GM12891 (cell line): Measurements from ENCODE around the gene GRB2.

Experiments used
- PAX5 ChIP-seq: IDR thresholded peaks from 2 replicates; pipeline ENCODE4 v1.6.1; 2011; ENCODE audit warnings: low read length, moderate library complexity, mild to moderate bottlenecking; ENCODE audit not compliant: insufficient read depth, severe bottlenecking
- POLR2A ChIP-seq: IDR thresholded peaks from 2 replicates; pipeline ENCODE4 v1.6.1; 2011; ENCODE audit warnings: low read depth, low read length, control low read depth
- POLR2AphosphoS5 ChIP-seq: IDR thresholded peaks from 2 replicates; pipeline ENCODE4 v1.6.1; 2011; ENCODE audit warnings: low read depth, low read length, control low read depth
- POU2F2 ChIP-seq: IDR thresholded peaks from 2 replicates; pipeline ENCODE4 v1.6.1; 2011; ENCODE audit warnings: low read depth, mild to moderate bottlenecking, control low read depth, low read length, moderate library complexity
- SPI1 ChIP-seq: IDR thresholded peaks from 2 replicates; pipeline ENCODE4 v1.6.1; 2011; ENCODE audit warnings: low read depth, low read length, control low read depth
- TAF1 ChIP-seq: IDR thresholded peaks from 2 replicates; pipeline ENCODE4 v1.6.1; 2011; ENCODE audit warnings: low read depth, low read length, control low read depth

GRCh38 chr17:75440738-75441448, 35.4 kb upstream of the GRB2 start:
- TF ChIP-seq POLR2A, result no peak
- no peak for TF ChIP-seq POLR2AphosphoS5
- TF ChIP-seq TAF1, result no peak
- TF ChIP-seq SPI1, result no peak
- TF ChIP-seq POU2F2, result no peak
- no peak for TF ChIP-seq PAX5
